HepG2 (cell line): ENCODE measurements around the gene TEKTIP1. TPM values are rescaled to one million over a fixed set of nuclear protein-coding genes. Genes with fewer than 3 reads are reported as not detected.
A peak's percentile ranks its signal among the peaks of the same experiment; 100 is the strongest.

Source experiments
- ADNP ChIP-seq: sonication (generic); formaldehyde crosslinking; IDR thresholded peaks from 2 replicates; pipeline ENCODE4 v1.4.0; 2020; ENCODE audit warnings: missing genetic modification reagents
- HDAC1 ChIP-seq: sonication (generic); formaldehyde crosslinking; IDR thresholded peaks from 2 replicates; pipeline ENCODE4 v1.5.1; 2020; ENCODE audit warnings: mild to moderate bottlenecking, missing genetic modification reagents
- MEF2D ChIP-seq: sonication (generic); formaldehyde crosslinking; IDR thresholded peaks from 2 replicates; pipeline ENCODE4 v1.5.1; 2020; ENCODE audit warnings: mild to moderate bottlenecking, missing genetic modification reagents
- MEIS1 ChIP-seq: sonication (generic); formaldehyde crosslinking; IDR thresholded peaks from 2 replicates; pipeline ENCODE4 v1.9.0; 2021; ENCODE audit warnings: mild to moderate bottlenecking, missing genetic modification reagents, moderate library complexity, borderline replicate concordance
- NFKBIZ ChIP-seq: IDR thresholded peaks from 2 replicates; pipeline ENCODE4 v1.6.1; 2018; ENCODE audit warnings: missing genetic modification reagents, missing compliant biosample characterization
- SAP130 ChIP-seq: IDR thresholded peaks from 2 replicates; pipeline ENCODE4 v1.6.1; 2016; ENCODE audit warnings: low read depth
- SRF ChIP-seq: IDR thresholded peaks from 2 replicates; pipeline ENCODE4 v1.6.1; 2011; ENCODE audit warnings: mild to moderate bottlenecking, low read depth, low read length, moderate library complexity
- TRIM24 ChIP-seq: sonication (generic); formaldehyde crosslinking; IDR thresholded peaks from 2 replicates; pipeline ENCODE4 v1.8.0; 2022; ENCODE audit warnings: mild to moderate bottlenecking, missing genetic modification reagents
- ZNF33B ChIP-seq: sonication (generic); formaldehyde crosslinking; IDR thresholded peaks from 2 replicates; pipeline ENCODE4 v1.5.1; 2020; ENCODE audit warnings: mild to moderate bottlenecking, missing genetic modification reagents
- ZNF354B ChIP-seq: sonication (generic); formaldehyde crosslinking; IDR thresholded peaks from 2 replicates; pipeline ENCODE4 v1.8.0; 2022; ENCODE audit warnings: mild to moderate bottlenecking, missing genetic modification reagents
- polyA plus RNA-seq, 8 experiments: library from polyadenylated mRNA; depleted of rRNA in 3 of 8; stranded (reverse) in 7 of 8; unstranded in 1 of 8; fragments of >200 nt; fragmentation: Illumina TruSeq in 4 of 8; extraction: Trizol in 4 of 8; gene quantifications; 2 replicates each; pipeline versions ENCODE4 v1.2.1 to v1.2.3, GENCODE V29; 2011 to 2016; ENCODE audit warnings: low read depth in 4 of 8, missing spikeins in 1 of 8, mixed read lengths in 1 of 8; ENCODE audit not compliant: insufficient read depth in 1 of 8
- total RNA-seq, 5 experiments: library from RNA; depleted of rRNA; stranded (reverse); fragments of >200 nt; fragmentation: Illumina TruSeq; extraction: Trizol; gene quantifications; 2 replicates each; pipeline ENCODE4 v1.2.3, GENCODE V29; 2016; ENCODE audit warnings: low read depth in 1 of 5
- TF ChIP-seq, protein P1 (sequence below): sonication (generic); formaldehyde crosslinking; IDR thresholded peaks from 2 replicates; pipeline ENCODE4 v1.4.0; 2020; ENCODE audit warnings: mild to moderate bottlenecking, missing genetic modification reagents
- TF ChIP-seq, protein P2 (sequence below): sonication (generic); formaldehyde crosslinking; IDR thresholded peaks from 2 replicates; pipeline ENCODE4 v1.5.0; 2020; ENCODE audit warnings: missing genetic modification reagents
- TF ChIP-seq, protein P3 (sequence below): sonication (generic); formaldehyde crosslinking; IDR thresholded peaks from 2 replicates; pipeline ENCODE4 v1.5.1; 2020; ENCODE audit warnings: mild to moderate bottlenecking, missing genetic modification reagents, moderate library complexity
- TF ChIP-seq, protein P4 (sequence below): sonication (generic); formaldehyde crosslinking; IDR thresholded peaks from 2 replicates; pipeline ENCODE4 v1.4.0; 2020; ENCODE audit warnings: missing genetic modification reagents
- TF ChIP-seq, protein P5 (sequence below), 2 experiments: sonication (generic) in 1 of 2; formaldehyde crosslinking in 1 of 2; IDR thresholded peaks; 2 replicates each; pipeline versions ENCODE4 v1.4.0 to v1.6.1; 2018 to 2020; ENCODE audit warnings: missing genetic modification reagents in 2 of 2, borderline replicate concordance in 1 of 2, low read depth in 1 of 2, mild to moderate bottlenecking in 1 of 2, missing biosample characterization in 1 of 2
- TF ChIP-seq, protein P6 (sequence below): sonication (generic); formaldehyde crosslinking; IDR thresholded peaks from 2 replicates; pipeline ENCODE4 v1.4.0; 2020; ENCODE audit warnings: missing genetic modification reagents

The TEKTIP1 gene
- total and polyA plus RNA-seq, 2 of the 13 experiments (the other 11 are each of a cell fraction or from before 2014, with no cell fraction given), result not detected

DNA sequence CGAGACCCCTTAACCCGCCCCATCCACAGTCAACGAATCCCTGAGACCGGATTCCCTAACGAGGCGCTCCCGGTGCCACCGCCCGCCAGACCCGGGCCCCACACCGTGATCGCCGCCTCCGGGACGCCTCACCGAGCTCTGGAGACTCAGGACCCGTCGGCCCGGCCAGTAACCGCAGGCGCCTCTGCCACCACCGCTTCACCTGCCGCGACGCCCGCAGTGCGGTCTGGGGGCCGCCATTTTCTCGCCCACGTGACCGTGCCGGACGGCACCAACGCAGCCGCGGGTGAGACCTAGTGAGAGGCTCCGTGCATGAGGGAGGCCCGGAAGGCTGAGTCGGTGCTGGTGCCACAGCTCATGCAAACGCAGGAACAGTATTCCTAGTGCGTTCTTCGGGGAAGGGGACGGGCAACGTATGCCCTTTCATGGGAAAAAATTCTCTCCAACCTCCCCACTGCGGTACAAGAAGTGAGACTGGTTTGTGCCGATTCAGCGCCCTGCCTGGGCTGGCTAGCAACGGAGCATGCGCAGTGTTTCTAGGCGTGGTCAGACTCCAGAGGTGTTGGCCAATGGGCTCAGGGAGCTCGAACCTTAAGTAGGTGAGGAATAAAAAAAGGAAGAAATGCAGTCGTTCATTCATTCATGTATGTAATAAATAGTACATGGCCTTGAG, 38.4 kb upstream of the TEKTIP1 start, which contains the start of gene DOHH (continued):
- TF ChIP-seq NFKBIZ (CRISPR knock-in tag) (peak; percentile 68; the same call in 1 of the 2 replicates), MEF2D (peak; percentile 43; the same call in 1 of the 2 replicates), TRIM24 (CRISPR knock-in tag) (no peak), HDAC1 (peak; percentile 92), ZNF354B (CRISPR knock-in tag) (no peak), MEIS1 (CRISPR knock-in tag) (peak; percentile 64; the same call in 1 of the 2 replicates), SRF (no peak), ZNF33B (CRISPR knock-in tag) (peak; percentile 80; the same call in 1 of the 2 replicates), ADNP (CRISPR knock-in tag) (no peak), SAP130 (CRISPR knock-in tag) (peak; percentile 91)
- TF ChIP-seq, protein P1, sequence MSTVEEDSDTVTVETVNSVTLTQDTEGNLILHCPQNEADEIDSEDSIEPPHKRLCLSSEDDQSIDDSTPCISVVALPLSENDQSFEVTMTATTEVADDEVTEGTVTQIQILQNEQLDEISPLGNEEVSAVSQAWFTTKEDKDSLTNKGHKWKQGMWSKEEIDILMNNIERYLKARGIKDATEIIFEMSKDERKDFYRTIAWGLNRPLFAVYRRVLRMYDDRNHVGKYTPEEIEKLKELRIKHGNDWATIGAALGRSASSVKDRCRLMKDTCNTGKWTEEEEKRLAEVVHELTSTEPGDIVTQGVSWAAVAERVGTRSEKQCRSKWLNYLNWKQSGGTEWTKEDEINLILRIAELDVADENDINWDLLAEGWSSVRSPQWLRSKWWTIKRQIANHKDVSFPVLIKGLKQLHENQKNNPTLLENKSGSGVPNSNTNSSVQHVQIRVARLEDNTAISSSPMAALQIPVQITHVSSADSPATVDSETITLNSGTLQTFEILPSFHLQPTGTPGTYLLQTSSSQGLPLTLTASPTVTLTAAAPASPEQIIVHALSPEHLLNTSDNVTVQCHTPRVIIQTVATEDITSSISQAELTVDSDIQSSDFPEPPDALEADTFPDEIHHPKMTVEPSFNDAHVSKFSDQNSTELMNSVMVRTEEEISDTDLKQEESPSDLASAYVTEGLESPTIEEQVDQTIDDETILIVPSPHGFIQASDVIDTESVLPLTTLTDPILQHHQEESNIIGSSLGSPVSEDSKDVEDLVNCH (CRISPR knock-in tag), result no peak
- TF ChIP-seq, protein P2, sequence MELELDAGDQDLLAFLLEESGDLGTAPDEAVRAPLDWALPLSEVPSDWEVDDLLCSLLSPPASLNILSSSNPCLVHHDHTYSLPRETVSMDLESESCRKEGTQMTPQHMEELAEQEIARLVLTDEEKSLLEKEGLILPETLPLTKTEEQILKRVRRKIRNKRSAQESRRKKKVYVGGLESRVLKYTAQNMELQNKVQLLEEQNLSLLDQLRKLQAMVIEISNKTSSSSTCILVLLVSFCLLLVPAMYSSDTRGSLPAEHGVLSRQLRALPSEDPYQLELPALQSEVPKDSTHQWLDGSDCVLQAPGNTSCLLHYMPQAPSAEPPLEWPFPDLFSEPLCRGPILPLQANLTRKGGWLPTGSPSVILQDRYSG (CRISPR knock-in tag), result no peak
- TF ChIP-seq, protein P3, sequence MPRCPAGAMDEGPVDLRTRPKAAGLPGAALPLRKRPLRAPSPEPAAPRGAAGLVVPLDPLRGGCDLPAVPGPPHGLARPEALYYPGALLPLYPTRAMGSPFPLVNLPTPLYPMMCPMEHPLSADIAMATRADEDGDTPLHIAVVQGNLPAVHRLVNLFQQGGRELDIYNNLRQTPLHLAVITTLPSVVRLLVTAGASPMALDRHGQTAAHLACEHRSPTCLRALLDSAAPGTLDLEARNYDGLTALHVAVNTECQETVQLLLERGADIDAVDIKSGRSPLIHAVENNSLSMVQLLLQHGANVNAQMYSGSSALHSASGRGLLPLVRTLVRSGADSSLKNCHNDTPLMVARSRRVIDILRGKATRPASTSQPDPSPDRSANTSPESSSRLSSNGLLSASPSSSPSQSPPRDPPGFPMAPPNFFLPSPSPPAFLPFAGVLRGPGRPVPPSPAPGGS, result peak; percentile 78
- TF ChIP-seq, protein P4, sequence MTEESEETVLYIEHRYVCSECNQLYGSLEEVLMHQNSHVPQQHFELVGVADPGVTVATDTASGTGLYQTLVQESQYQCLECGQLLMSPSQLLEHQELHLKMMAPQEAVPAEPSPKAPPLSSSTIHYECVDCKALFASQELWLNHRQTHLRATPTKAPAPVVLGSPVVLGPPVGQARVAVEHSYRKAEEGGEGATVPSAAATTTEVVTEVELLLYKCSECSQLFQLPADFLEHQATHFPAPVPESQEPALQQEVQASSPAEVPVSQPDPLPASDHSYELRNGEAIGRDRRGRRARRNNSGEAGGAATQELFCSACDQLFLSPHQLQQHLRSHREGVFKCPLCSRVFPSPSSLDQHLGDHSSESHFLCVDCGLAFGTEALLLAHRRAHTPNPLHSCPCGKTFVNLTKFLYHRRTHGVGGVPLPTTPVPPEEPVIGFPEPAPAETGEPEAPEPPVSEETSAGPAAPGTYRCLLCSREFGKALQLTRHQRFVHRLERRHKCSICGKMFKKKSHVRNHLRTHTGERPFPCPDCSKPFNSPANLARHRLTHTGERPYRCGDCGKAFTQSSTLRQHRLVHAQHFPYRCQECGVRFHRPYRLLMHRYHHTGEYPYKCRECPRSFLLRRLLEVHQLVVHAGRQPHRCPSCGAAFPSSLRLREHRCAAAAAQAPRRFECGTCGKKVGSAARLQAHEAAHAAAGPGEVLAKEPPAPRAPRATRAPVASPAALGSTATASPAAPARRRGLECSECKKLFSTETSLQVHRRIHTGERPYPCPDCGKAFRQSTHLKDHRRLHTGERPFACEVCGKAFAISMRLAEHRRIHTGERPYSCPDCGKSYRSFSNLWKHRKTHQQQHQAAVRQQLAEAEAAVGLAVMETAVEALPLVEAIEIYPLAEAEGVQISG (CRISPR knock-in tag), result peak; percentile 72
- TF ChIP-seq, protein P5, sequence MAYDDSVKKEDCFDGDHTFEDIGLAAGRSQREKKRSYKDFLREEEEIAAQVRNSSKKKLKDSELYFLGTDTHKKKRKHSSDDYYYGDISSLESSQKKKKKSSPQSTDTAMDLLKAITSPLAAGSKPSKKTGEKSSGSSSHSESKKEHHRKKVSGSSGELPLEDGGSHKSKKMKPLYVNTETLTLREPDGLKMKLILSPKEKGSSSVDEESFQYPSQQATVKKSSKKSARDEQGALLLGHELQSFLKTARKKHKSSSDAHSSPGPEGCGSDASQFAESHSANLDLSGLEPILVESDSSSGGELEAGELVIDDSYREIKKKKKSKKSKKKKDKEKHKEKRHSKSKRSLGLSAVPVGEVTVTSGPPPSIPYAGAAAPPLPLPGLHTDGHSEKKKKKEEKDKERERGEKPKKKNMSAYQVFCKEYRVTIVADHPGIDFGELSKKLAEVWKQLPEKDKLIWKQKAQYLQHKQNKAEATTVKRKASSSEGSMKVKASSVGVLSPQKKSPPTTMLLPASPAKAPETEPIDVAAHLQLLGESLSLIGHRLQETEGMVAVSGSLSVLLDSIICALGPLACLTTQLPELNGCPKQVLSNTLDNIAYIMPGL (CRISPR knock-in tag; IDR thresholded peaks at IDR 0.05; ENCODE audit: borderline replicate concordance in 1 of 2, low read depth in 1 of 2), result peak; percentile 77 to 89
- TF ChIP-seq, protein P6, sequence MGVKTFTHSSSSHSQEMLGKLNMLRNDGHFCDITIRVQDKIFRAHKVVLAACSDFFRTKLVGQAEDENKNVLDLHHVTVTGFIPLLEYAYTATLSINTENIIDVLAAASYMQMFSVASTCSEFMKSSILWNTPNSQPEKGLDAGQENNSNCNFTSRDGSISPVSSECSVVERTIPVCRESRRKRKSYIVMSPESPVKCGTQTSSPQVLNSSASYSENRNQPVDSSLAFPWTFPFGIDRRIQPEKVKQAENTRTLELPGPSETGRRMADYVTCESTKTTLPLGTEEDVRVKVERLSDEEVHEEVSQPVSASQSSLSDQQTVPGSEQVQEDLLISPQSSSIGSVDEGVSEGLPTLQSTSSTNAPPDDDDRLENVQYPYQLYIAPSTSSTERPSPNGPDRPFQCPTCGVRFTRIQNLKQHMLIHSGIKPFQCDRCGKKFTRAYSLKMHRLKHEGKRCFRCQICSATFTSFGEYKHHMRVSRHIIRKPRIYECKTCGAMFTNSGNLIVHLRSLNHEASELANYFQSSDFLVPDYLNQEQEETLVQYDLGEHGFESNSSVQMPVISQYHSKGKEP, result no peak
